Eye (tissue), 1 donor: Measurements from ENCODE around the gene PMEPA1.
"Not testable (repeated sequence)": the region's sequence is repeated elsewhere in the genome, so short reads cannot be mapped to it uniquely, and the experiment has no call there.

Experiments
- DNase-seq: peaks from one replicate; pipeline ENCODE4 v3.0.0-alpha.2; 2015

PMEPA1 gene

GRCh38 chr20:57647933-57648785 is 61.7 kb downstream of the PMEPA1 start:
- DNase-seq, result peak; percentile 32

- peak; percentile 8 for DNase-seq
These were observed 62.5 kb downstream of the PMEPA1 start for GRCh38 chr20:57647006-57647932.

- no peak for DNase-seq
These were observed 70.9 kb downstream of the PMEPA1 start for GRCh38 chr20:57638895-57639236.

GRCh38 chr20:57638173-57638894 is 71.5 kb downstream of the PMEPA1 start:
- DNase-seq, result no peak

GRCh38 chr20:57633945-57634491 is 75.8 kb downstream of the PMEPA1 start:
- no peak for DNase-seq

GRCh38 chr20:57632286-57632685 is 77.5 kb downstream of the PMEPA1 start:
- DNase-seq, result no peak

GRCh38 chr20:57630061-57630460 is 79.8 kb downstream of the PMEPA1 start:
- no peak for DNase-seq

GRCh38 chr20:57629491-57629901 is 80.3 kb downstream of the PMEPA1 start:
- DNase-seq, result not testable (repeated sequence)

GRCh38 chr20:57628962-57629308 is 80.9 kb downstream of the PMEPA1 start:
- not testable (repeated sequence) for DNase-seq

GRCh38 chr20:57628047-57628961 is 81.5 kb downstream of the PMEPA1 start:
- peak; percentile 71 for DNase-seq

GRCh38 chr20:57627339-57627738 is 82.5 kb downstream of the PMEPA1 start:
- DNase-seq, result no peak

- no peak for DNase-seq
These were observed 83.8 kb downstream of the PMEPA1 start for GRCh38 chr20:57625978-57626377.

- DNase-seq, result no peak
These were observed 84.4 kb downstream of the PMEPA1 start for GRCh38 chr20:57625181-57625958.

GRCh38 chr20:57624124-57624523 is 85.7 kb downstream of the PMEPA1 start:
- no peak for DNase-seq

- DNase-seq, result peak; percentile 74
These were observed 87.0 kb downstream of the PMEPA1 start for GRCh38 chr20:57622579-57623381.

GRCh38 chr20:57622201-57622570 is 87.6 kb downstream of the PMEPA1 start:
- no peak for DNase-seq

GRCh38 chr20:57621421-57622200 is 88.2 kb downstream of the PMEPA1 start:
- no peak for DNase-seq

GRCh38 chr20:57620999-57621398 is 88.8 kb downstream of the PMEPA1 start:
- DNase-seq, result no peak

GRCh38 chr20:57620274-57620990 is 89.4 kb downstream of the PMEPA1 start, which contains the start of gene ZBP1:
Gene ZBP1 (minus strand): TSS chr20:57620426. CDS start chr20:57620295, 131 bp downstream.
- DNase-seq, result no peak
